OCI-LY7 (cell line): ENCODE results near the gene HBE1.

Source experiments
- EZH2phosphoT487 ChIP-seq: fragments of 200-600 bp; sonication (generic); IDR thresholded peaks from 2 replicates; pipeline ENCODE4 v1.6.1; 2018; ENCODE audit warnings: low read depth, borderline replicate concordance, mild to moderate bottlenecking, mixed run types, antibody characterized with exemption, low read length, moderate library complexity, mixed read lengths
- TF ChIP-seq, protein P1 (sequence below): fragments of 200-600 bp; sonication (generic); conservative IDR thresholded peaks from 2 replicates; pipeline ENCODE4 v1.5.1; 2014; ENCODE audit warnings: mild to moderate bottlenecking, antibody characterized with exemption, low read length, moderate library complexity, mixed read lengths

DNA sequence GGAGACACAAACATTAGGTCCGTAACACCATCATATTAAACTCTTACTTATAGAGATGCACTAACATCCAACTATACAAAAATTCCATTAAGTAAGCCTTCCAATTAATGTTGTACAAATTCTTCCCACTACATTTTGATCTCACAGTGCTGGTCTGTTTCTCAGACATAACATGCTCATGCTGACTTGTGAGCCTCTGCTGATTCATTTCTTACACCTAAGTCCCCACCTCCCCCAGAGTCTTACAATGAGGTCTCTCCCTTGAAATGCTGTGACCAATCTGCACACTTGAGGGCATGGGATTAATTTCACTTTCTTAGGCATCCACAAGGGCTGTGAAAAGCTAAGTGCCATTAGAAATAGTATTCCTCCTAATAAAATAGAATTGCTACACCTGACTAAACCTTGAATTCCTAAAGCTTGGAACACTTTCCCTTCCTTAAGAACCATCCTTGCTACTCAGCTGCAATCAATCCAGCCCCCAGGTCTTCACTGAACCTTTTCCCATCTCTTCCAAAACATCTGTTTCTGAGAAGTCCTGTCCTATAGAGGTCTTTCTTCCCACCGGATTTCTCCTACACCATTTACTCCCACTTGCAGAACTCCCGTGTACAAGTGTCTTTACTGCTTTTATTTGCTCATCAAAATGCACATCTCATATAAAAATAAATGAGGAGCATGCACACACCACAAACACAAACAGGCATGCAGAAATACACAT lies 22.1 kb downstream of the HBE1 start:
- TF ChIP-seq, protein P1, sequence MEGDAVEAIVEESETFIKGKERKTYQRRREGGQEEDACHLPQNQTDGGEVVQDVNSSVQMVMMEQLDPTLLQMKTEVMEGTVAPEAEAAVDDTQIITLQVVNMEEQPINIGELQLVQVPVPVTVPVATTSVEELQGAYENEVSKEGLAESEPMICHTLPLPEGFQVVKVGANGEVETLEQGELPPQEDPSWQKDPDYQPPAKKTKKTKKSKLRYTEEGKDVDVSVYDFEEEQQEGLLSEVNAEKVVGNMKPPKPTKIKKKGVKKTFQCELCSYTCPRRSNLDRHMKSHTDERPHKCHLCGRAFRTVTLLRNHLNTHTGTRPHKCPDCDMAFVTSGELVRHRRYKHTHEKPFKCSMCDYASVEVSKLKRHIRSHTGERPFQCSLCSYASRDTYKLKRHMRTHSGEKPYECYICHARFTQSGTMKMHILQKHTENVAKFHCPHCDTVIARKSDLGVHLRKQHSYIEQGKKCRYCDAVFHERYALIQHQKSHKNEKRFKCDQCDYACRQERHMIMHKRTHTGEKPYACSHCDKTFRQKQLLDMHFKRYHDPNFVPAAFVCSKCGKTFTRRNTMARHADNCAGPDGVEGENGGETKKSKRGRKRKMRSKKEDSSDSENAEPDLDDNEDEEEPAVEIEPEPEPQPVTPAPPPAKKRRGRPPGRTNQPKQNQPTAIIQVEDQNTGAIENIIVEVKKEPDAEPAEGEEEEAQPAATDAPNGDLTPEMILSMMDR = no peak
- TF ChIP-seq EZH2phosphoT487 = no peak
